ENCODE data around the gene CMTR1. TPM values are rescaled to one million over a fixed set of nuclear protein-coding genes. Genes with fewer than 3 reads are reported as not detected.

CMTR1 gene
- total RNA-seq, 1 experiment from 2014 or later, result 37.7 TPM

- DNase-seq (ENCODE audit: low read depth, low spot score), result no peak
- no peak for ATAC-seq
- intact Hi-C loops (cut with micrococcal nuclease; ENCODE audit: unreplicated experiment), result no loop called here
- ChIA-PET CTCF (no interaction called here), POLR2A (no interaction called here)
- BruUV-seq (replicated peaks), result no TSS peak
- in situ Hi-C loops (cut with HindIII; ENCODE audit: low pct_unique_long_range_greater_than_20kb, low sequenced_read_pairs), result no loop called here
- H3K4me3 ChIP-seq (ENCODE audit: low read depth in 2 of 2, low read length in 2 of 2), result no peak overlapping the region
- H3K27ac ChIP-seq (ENCODE audit: low read length), result peak overlapping the region; percentile 91
- TF ChIP-seq SIN3A (IDR thresholded peaks at IDR 0.05; ENCODE audit: borderline replicate concordance, insufficient read depth, low read depth, low read length) (no peak), TCF7L2 (IDR thresholded peaks at IDR 0.05; ENCODE audit: low read depth, low read length) (no peak), REST (IDR thresholded peaks at IDR 0.05; ENCODE audit: insufficient read depth in 1 of 2, low read depth in 2 of 2, low read length in 1 of 2) (no peak), POLR2AphosphoS5 (IDR thresholded peaks at IDR 0.05; ENCODE audit: low read depth, low read length) (no peak)
- TF ChIP-seq, protein P1, sequence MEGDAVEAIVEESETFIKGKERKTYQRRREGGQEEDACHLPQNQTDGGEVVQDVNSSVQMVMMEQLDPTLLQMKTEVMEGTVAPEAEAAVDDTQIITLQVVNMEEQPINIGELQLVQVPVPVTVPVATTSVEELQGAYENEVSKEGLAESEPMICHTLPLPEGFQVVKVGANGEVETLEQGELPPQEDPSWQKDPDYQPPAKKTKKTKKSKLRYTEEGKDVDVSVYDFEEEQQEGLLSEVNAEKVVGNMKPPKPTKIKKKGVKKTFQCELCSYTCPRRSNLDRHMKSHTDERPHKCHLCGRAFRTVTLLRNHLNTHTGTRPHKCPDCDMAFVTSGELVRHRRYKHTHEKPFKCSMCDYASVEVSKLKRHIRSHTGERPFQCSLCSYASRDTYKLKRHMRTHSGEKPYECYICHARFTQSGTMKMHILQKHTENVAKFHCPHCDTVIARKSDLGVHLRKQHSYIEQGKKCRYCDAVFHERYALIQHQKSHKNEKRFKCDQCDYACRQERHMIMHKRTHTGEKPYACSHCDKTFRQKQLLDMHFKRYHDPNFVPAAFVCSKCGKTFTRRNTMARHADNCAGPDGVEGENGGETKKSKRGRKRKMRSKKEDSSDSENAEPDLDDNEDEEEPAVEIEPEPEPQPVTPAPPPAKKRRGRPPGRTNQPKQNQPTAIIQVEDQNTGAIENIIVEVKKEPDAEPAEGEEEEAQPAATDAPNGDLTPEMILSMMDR (IDR thresholded peaks at IDR 0.05), result no peak
- no peaks in the 10 kb centered on the region for H3K9me3 ChIP-seq (ENCODE audit: control insufficient read depth, insufficient read depth, low read depth, low read length)
- H3K36me3 ChIP-seq (ENCODE audit: control insufficient read depth, insufficient read depth, low read length), result no peaks in the 10 kb centered on the region
- no peaks in the 10 kb centered on the region for H3K27me3 ChIP-seq (ENCODE audit: control insufficient read depth, insufficient read depth, low read length)
- H3K4me1 ChIP-seq (ENCODE audit: control insufficient read depth, insufficient read depth, low read length), result peaks cover 57% of the 10 kb centered on the region
Measured at GRCh38 chr6:37511201-37511600, 78.2 kb downstream of the CMTR1 start.

- Histone ChIP-seq H3K36me3 (ENCODE audit: control insufficient read depth, insufficient read depth, low read length) (no peaks in the 10 kb centered on the region), H3K9me3 (ENCODE audit: control insufficient read depth, insufficient read depth, low read depth, low read length) (no peaks in the 10 kb centered on the region), H3K4me3 (ENCODE audit: low read depth in 2 of 2, low read length in 2 of 2) (no peak overlapping the region), H3K27me3 (ENCODE audit: control insufficient read depth, insufficient read depth, low read length) (no peaks in the 10 kb centered on the region), H3K27ac (ENCODE audit: low read length) (peak overlapping the region; percentile 91), H3K4me1 (ENCODE audit: control insufficient read depth, insufficient read depth, low read length) (peaks cover 64% of the 10 kb centered on the region)
- ChIA-PET POLR2A (no interaction called here), CTCF (no interaction called here)
- no TSS peak for BruUV-seq (replicated peaks)
- ATAC-seq (no peak), DNase-seq (ENCODE audit: low read depth, low spot score) (no peak)
- in situ Hi-C loops (cut with HindIII; ENCODE audit: low pct_unique_long_range_greater_than_20kb, low sequenced_read_pairs) (no loop called here), intact Hi-C loops (cut with micrococcal nuclease; ENCODE audit: unreplicated experiment) (no loop called here)
- TF ChIP-seq SIN3A (IDR thresholded peaks at IDR 0.05; ENCODE audit: borderline replicate concordance, insufficient read depth, low read depth, low read length), result no peak
- TF ChIP-seq REST (IDR thresholded peaks at IDR 0.05; ENCODE audit: insufficient read depth in 1 of 2, low read depth in 2 of 2, low read length in 1 of 2), result no peak
- TF ChIP-seq, protein P1 (IDR thresholded peaks at IDR 0.05), result no peak
- no peak for TF ChIP-seq TCF7L2 (IDR thresholded peaks at IDR 0.05; ENCODE audit: low read depth, low read length)
- TF ChIP-seq POLR2AphosphoS5 (IDR thresholded peaks at IDR 0.05; ENCODE audit: low read depth, low read length), result no peak
Measured at GRCh38 chr6:37511910-37512399, 78.9 kb downstream of the CMTR1 start.

Data from Panc1 (cell line).